K562 (cell line): ENCODE results near the gene BMI1. TPM values are rescaled to one million over a fixed set of nuclear protein-coding genes. Genes with fewer than 3 reads are reported as not detected.

Experiments used
- ATAC-seq: fragments of 200-7000 bp; cut with Tn5 transposase; 3 replicates; pipeline ENCODE4 v1.9.1; 2020; ENCODE audit warnings: moderate library complexity
- BruUV-seq: library from RNA; stranded (reverse); fragments of 400-500 nt; replicated peaks from 2 replicates; lab custom pipeline; 2021; lab: Mats Ljungman, UMichigan
- CTCF ChIA-PET: fragments of 300-600 bp; formaldehyde crosslinking; extraction: SDS; loops from one replicate; lab custom pipeline; 2021; ENCODE audit warnings: low intra/inter-chr PET ratio; lab: Yijun Ruan, JAX
- POLR2A ChIA-PET: fragments of 300-600, 350-650 bp; sonication (Branson Sonifier 250); formaldehyde crosslinking; extraction: SDS; loops from one replicate; lab custom pipeline; 2021; ENCODE audit warnings: antibody characterized with exemption, inconsistent platforms; lab: Yijun Ruan, JAX
- DNase-seq, 4 experiments: peaks; one replicate each; pipeline versions ENCODE4 v3.0.0 to v3.0.0-alpha.2; 2011 to 2018; ENCODE audit warnings: low spot score in 3 of 4, mixed read lengths in 3 of 4; ENCODE audit errors: extremely low read depth in 1 of 4
- FAIRE-seq: peaks from 2 replicates; lab custom pipeline; 2011; peaks lifted over from hg19 to GRCh38; lab: Jason Lieb, UNC
- H2AFZ ChIP-seq: 2 replicates; pipeline ENCODE4 v1.6.0; 2011; ENCODE audit warnings: low read depth, low read length, control low read depth, inconsistent platforms
- H3K27ac ChIP-seq: fragments of 200-600 bp; 3 replicates; pipeline ENCODE4 v1.8.0; 2011; ENCODE audit warnings: low read depth, mild to moderate bottlenecking, control low read depth, inconsistent platforms, low read length, moderate library complexity, mixed read lengths; ENCODE audit errors: extremely low read depth
- H3K27me3 ChIP-seq, 2 experiments: fragments of 300-600 bp in 1 of 2; 2 replicates in 1 of 2; 3 replicates in 1 of 2; pipeline versions ENCODE4 v1.6.0 to v1.8.0; 2011; ENCODE audit warnings: inconsistent platforms in 2 of 2, low read length in 2 of 2, mild to moderate bottlenecking in 1 of 2, mixed read lengths in 1 of 2, moderate library complexity in 1 of 2; ENCODE audit not compliant: control insufficient read depth in 2 of 2, insufficient read depth in 2 of 2
- H3K36me3 ChIP-seq: fragments of 300-600 bp; 3 replicates; pipeline ENCODE4 v1.8.0; 2011; ENCODE audit warnings: mild to moderate bottlenecking, low read length, inconsistent platforms; ENCODE audit not compliant: control insufficient read depth, insufficient read depth
- H3K4me1 ChIP-seq, 2 experiments: fragments of 200-600 bp in 1 of 2; replicated peaks in 1 of 2; 2 replicates in 1 of 2; 3 replicates in 1 of 2; pipeline versions ENCODE4 v1.5.1 to v1.8.0; 2011; ENCODE audit warnings: inconsistent platforms in 2 of 2, low read length in 2 of 2, mild to moderate bottlenecking in 1 of 2, mixed read lengths in 1 of 2, moderate library complexity in 1 of 2; ENCODE audit not compliant: control insufficient read depth in 2 of 2, insufficient read depth in 2 of 2
- H3K4me2 ChIP-seq: 2 replicates; pipeline ENCODE4 v1.6.1; 2011; ENCODE audit warnings: low read length, control low read depth, inconsistent platforms, mixed read lengths; ENCODE audit not compliant: insufficient read depth
- H3K4me3 ChIP-seq: fragments of 200-600 bp; sonication (generic), shearing (Covaris generic); 2 replicates; pipeline ENCODE4 v1.5.1; 2016; ENCODE audit warnings: control low read depth, inconsistent platforms
- H3K79me2 ChIP-seq: fragments of 200-600 bp; 3 replicates; pipeline ENCODE4 v1.8.0; 2011; ENCODE audit warnings: low read length, inconsistent platforms; ENCODE audit not compliant: control insufficient read depth, insufficient read depth
- H3K9ac ChIP-seq, 2 experiments: 2 replicates each; pipeline versions ENCODE4 v1.6.0 to v1.6.1; 2011; ENCODE audit warnings: low read depth in 2 of 2, low read length in 2 of 2, control low read depth in 1 of 2, inconsistent platforms in 1 of 2, mild to moderate bottlenecking in 1 of 2, mixed read lengths in 1 of 2; ENCODE audit not compliant: insufficient read depth in 1 of 2
- H3K9me1 ChIP-seq: one replicate; pipeline ENCODE4 v1.6.0; 2011; ENCODE audit warnings: inconsistent platforms, mild to moderate bottlenecking, low read length, moderate library complexity; ENCODE audit not compliant: control insufficient read depth, insufficient read depth
- H3K9me3 ChIP-seq: replicated peaks from 2 replicates; pipeline ENCODE4 v1.5.1; 2011; ENCODE audit warnings: low read depth, low read length, inconsistent platforms; ENCODE audit not compliant: control insufficient read depth, insufficient read depth
- H4K20me1 ChIP-seq: replicated peaks from 2 replicates; pipeline ENCODE4 v1.6.1; 2011; ENCODE audit warnings: low read length, inconsistent platforms, mixed read lengths; ENCODE audit not compliant: control insufficient read depth, insufficient read depth
- BHLHE40 ChIP-seq: IDR thresholded peaks from 2 replicates; pipeline ENCODE4 v1.6.1; 2011; ENCODE audit warnings: low read length, improper control_type of control experiment
- CBFB ChIP-seq: sonication (generic); formaldehyde crosslinking; IDR thresholded peaks from 2 replicates; pipeline ENCODE4 v1.4.0; 2020; ENCODE audit warnings: mild to moderate bottlenecking, missing genetic modification reagents
- DACH1 ChIP-seq: fragments of 450-650 bp; IDR thresholded peaks from 2 replicates; pipeline ENCODE4 v1.6.1; 2018; ENCODE audit not compliant: partially characterized antibody
- EP300 ChIP-seq: IDR thresholded peaks from 2 replicates; pipeline ENCODE4 v1.6.1; 2012; ENCODE audit warnings: low read length, improper control_type of control experiment
- EP400 ChIP-seq: fragments of 450-650 bp; IDR thresholded peaks from 2 replicates; pipeline ENCODE4 v1.6.1; 2017; ENCODE audit warnings: antibody characterized with exemption, mild to moderate bottlenecking, moderate library complexity
- GTF2A2 ChIP-seq: IDR thresholded peaks from 2 replicates; pipeline ENCODE4 v1.6.1; 2016; ENCODE audit warnings: mild to moderate bottlenecking, missing genetic modification characterization, missing compliant biosample characterization
- HDAC3 ChIP-seq: fragments of 450-650 bp; IDR thresholded peaks from 2 replicates; pipeline ENCODE4 v1.6.1; 2018; ENCODE audit warnings: borderline replicate concordance, mild to moderate bottlenecking, moderate library complexity; ENCODE audit not compliant: partially characterized antibody
- HNRNPK ChIP-seq: fragments of 200-400 bp; formaldehyde crosslinking; IDR thresholded peaks from one replicate; pipeline ENCODE4 v1.6.1; 2018; ENCODE audit warnings: mild to moderate bottlenecking, low read depth, low read length; ENCODE audit not compliant: poor library complexity, severe bottlenecking
- NCOR1 ChIP-seq: fragments of 450-650 bp; IDR thresholded peaks from 2 replicates; pipeline ENCODE4 v1.6.1; 2016; ENCODE audit warnings: mild to moderate bottlenecking, moderate library complexity
- PCBP2 ChIP-seq: fragments of 200-400 bp; formaldehyde crosslinking; IDR thresholded peaks from 2 replicates; pipeline ENCODE4 v1.6.1; 2018; ENCODE audit warnings: low read length, low read depth, mild to moderate bottlenecking, moderate library complexity; ENCODE audit not compliant: poor library complexity, severe bottlenecking
- RBM17 ChIP-seq: fragments of 200-400 bp; formaldehyde crosslinking; IDR thresholded peaks from 2 replicates; pipeline ENCODE4 v1.6.1; 2017; ENCODE audit warnings: low read depth, mild to moderate bottlenecking, low read length, borderline replicate concordance
- SMAD1 ChIP-seq: fragments of 150-350 bp; IDR thresholded peaks from 2 replicates; pipeline ENCODE4 v1.6.1; 2014; ENCODE audit warnings: low read length, low read depth; ENCODE audit not compliant: partially characterized antibody
- ZNF316 ChIP-seq: fragments of 450-650 bp; IDR thresholded peaks from 2 replicates; pipeline ENCODE4 v1.6.1; 2016
- WGBS: fragments of 100-300 bp; shearing (Covaris generic); methylation state at CpG from one replicate; pipeline ENCODE4 v1.1.6; 2016; ENCODE audit warnings: low coverage, mixed read lengths; ENCODE audit not compliant: insufficient coverage; ENCODE audit errors: missing lambda C conversion rate; 5-methylcytosine and 5-hydroxymethylcytosine counted together
- in situ Hi-C: fragments of 300-500 bp; cut with MboI; formaldehyde crosslinking; loops from 4 replicates; pipeline ENCODE4 v1.15.0; 2018; ENCODE audit warnings: inconsistent platforms, mixed read lengths
- intact Hi-C: fragments of 100-400 bp; cut with micrococcal nuclease; formaldehyde crosslinking; loops from 2 replicates; pipeline ENCODE4 v1.14.2; 2022
- polyA plus RNA-seq, 8 experiments: library from polyadenylated mRNA; depleted of rRNA in 4 of 8; stranded (reverse) in 5 of 8; unstranded in 3 of 8; fragments of >200 nt; fragmentation: Nextera tagmentation in 2 of 8; fragmentation: Illumina TruSeq in 1 of 8; extraction: Ambion mirVana in 2 of 8; extraction: Trizol in 1 of 8; gene quantifications; 2 replicates each; pipeline versions ENCODE4 v1.2.1 to v1.2.3, GENCODE V29; 2011 to 2014; ENCODE audit warnings: inconsistent platforms in 1 of 8, missing spikeins in 1 of 8
- total RNA-seq, 7 experiments: library from RNA; depleted of rRNA in 6 of 7; stranded (reverse); fragments of >200 nt in 6 of 7; fragmentation: Illumina TruSeq in 2 of 7; extraction: Trizol in 2 of 7; gene quantifications; 2 replicates each; pipeline versions ENCODE4 v1.2.1 to v1.2.3, GENCODE V29; 2011 to 2021; ENCODE audit warnings: low replicate concordance in 1 of 7
- TF ChIP-seq, protein P1 (sequence below): sonication (generic); formaldehyde crosslinking; IDR thresholded peaks from 2 replicates; pipeline ENCODE4 v1.8.1; 2023; ENCODE audit warnings: mild to moderate bottlenecking, missing genetic modification reagents, moderate library complexity
- TF ChIP-seq, protein P2 (sequence below): fragments of 250-450 bp; sonication (Bioruptor Pico); IDR thresholded peaks from 2 replicates; pipeline ENCODE4 v1.5.0; 2021
- TF ChIP-seq, protein P3 (sequence below): sonication (generic); formaldehyde crosslinking; IDR thresholded peaks from 2 replicates; pipeline ENCODE4 v1.8.0; 2022; ENCODE audit warnings: missing genetic modification reagents, mild to moderate bottlenecking, borderline replicate concordance
- TF ChIP-seq, protein P4 (sequence below): fragments of 250-450 bp; sonication (Bioruptor Pico); IDR thresholded peaks from 2 replicates; pipeline ENCODE4 v1.5.0; 2020; ENCODE audit warnings: mild to moderate bottlenecking
- TF ChIP-seq, protein P5 (sequence below): fragments of 450-650 bp; IDR thresholded peaks from 2 replicates; pipeline ENCODE4 v1.6.1; 2014; ENCODE audit warnings: low read depth, mild to moderate bottlenecking, moderate library complexity, borderline replicate concordance

BMI1 gene
- total and polyA plus RNA-seq, 9 of the 15 experiments (the other 6 are each of a cell fraction or from before 2014, with no cell fraction given): 21.4 to 103 (median 70.8) TPM

DNA sequence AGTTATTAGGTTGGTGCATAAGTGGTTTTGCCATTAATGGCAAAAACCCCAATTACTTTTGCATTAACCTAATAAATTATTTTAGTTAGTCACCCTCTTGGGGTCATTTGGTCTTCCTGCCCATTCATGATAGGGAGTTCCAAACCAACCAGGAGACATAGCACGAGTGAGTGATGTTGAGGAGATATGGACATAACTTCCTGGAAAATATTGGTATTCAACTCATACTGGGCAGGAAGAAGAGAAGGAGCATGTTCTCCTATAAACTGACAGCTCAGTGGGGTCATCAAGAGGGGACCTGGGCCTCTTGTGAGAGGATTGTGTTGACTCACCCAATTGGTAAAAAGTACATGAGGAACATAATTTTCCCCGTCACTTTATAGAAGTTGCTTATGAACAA is 48.1 kb downstream of the BMI1 start:
- Histone ChIP-seq H3K4me2 (0 out of 2 replicates have a peak overlapping the region, but pooled peaks have one; percentile 6), H3K27me3 (no peaks in the 10 kb centered on the region), H3K79me2 (no peaks in the 10 kb centered on the region), H3K4me1 (peaks cover 4 to 23% of the 10 kb centered on the region in 2 experiments), H4K20me1 (no peaks in the 10 kb centered on the region), H3K9me3 (no peaks in the 10 kb centered on the region), H3K9me1 (no peaks in the 10 kb centered on the region), H3K4me3 (no peak overlapping the region), H3K9ac (peak overlapping the region in 1 of 2 experiments; percentile 20; a peak in 1 of 4 replicates), H3K27ac (peak overlapping the region; percentile 52; the same call in 2 of the 3 replicates), H3K36me3 (no peaks in the 10 kb centered on the region), H2AFZ (peak overlapping the region; percentile 84)
- no TSS peak for BruUV-seq
- peak; percentile 48 for ATAC-seq
- ChIA-PET POLR2A (interaction anchor here (0.6 kb wide), 1 partner anchor 140 kb away, joined by 3 read pairs; no protein-coding TSS in a partner anchor), CTCF (no interaction called here)
- peak; percentile 32 for FAIRE-seq
- intact Hi-C loops: loop anchor here (2.0 kb wide), 1 partner anchor 22 kb away; no protein-coding TSS in a partner anchor
- peak in 2 of 4 experiments; percentile 18 to 56 for DNase-seq
- WGBS: 25% methylated on average over 2 of the region's 2 CpGs
- in situ Hi-C loops: no loop called here
- TF ChIP-seq GTF2A2 (tag): no peak
- no peak for TF ChIP-seq HNRNPK
- TF ChIP-seq SMAD1: no peak
- TF ChIP-seq NCOR1: no peak
- TF ChIP-seq, protein P1, sequence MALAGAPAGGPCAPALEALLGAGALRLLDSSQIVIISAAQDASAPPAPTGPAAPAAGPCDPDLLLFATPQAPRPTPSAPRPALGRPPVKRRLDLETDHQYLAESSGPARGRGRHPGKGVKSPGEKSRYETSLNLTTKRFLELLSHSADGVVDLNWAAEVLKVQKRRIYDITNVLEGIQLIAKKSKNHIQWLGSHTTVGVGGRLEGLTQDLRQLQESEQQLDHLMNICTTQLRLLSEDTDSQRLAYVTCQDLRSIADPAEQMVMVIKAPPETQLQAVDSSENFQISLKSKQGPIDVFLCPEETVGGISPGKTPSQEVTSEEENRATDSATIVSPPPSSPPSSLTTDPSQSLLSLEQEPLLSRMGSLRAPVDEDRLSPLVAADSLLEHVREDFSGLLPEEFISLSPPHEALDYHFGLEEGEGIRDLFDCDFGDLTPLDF (CRISPR knock-in tag): no peak
- no peak for TF ChIP-seq EP400
- TF ChIP-seq, protein P2, sequence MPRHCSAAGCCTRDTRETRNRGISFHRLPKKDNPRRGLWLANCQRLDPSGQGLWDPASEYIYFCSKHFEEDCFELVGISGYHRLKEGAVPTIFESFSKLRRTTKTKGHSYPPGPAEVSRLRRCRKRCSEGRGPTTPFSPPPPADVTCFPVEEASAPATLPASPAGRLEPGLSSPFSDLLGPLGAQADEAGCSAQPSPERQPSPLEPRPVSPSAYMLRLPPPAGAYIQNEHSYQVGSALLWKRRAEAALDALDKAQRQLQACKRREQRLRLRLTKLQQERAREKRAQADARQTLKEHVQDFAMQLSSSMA (CRISPR knock-in tag): no peak
- no peak for TF ChIP-seq HDAC3
- TF ChIP-seq, protein P3, sequence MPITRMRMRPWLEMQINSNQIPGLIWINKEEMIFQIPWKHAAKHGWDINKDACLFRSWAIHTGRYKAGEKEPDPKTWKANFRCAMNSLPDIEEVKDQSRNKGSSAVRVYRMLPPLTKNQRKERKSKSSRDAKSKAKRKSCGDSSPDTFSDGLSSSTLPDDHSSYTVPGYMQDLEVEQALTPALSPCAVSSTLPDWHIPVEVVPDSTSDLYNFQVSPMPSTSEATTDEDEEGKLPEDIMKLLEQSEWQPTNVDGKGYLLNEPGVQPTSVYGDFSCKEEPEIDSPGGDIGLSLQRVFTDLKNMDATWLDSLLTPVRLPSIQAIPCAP (CRISPR knock-in tag): no peak
- no peak for TF ChIP-seq ZNF316
- TF ChIP-seq, protein P4, sequence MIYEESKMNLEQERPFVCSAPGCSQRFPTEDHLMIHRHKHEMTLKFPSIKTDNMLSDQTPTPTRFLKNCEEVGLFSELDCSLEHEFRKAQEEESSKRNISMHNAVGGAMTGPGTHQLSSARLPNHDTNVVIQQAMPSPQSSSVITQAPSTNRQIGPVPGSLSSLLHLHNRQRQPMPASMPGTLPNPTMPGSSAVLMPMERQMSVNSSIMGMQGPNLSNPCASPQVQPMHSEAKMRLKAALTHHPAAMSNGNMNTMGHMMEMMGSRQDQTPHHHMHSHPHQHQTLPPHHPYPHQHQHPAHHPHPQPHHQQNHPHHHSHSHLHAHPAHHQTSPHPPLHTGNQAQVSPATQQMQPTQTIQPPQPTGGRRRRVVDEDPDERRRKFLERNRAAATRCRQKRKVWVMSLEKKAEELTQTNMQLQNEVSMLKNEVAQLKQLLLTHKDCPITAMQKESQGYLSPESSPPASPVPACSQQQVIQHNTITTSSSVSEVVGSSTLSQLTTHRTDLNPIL: no peak
- peak; percentile 27 for TF ChIP-seq DACH1
- TF ChIP-seq PCBP2: no peak
- TF ChIP-seq, protein P5, sequence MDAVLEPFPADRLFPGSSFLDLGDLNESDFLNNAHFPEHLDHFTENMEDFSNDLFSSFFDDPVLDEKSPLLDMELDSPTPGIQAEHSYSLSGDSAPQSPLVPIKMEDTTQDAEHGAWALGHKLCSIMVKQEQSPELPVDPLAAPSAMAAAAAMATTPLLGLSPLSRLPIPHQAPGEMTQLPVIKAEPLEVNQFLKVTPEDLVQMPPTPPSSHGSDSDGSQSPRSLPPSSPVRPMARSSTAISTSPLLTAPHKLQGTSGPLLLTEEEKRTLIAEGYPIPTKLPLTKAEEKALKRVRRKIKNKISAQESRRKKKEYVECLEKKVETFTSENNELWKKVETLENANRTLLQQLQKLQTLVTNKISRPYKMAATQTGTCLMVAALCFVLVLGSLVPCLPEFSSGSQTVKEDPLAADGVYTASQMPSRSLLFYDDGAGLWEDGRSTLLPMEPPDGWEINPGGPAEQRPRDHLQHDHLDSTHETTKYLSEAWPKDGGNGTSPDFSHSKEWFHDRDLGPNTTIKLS: no peak
- no peak for TF ChIP-seq RBM17
- TF ChIP-seq CBFB (CRISPR knock-in tag): no peak
- peak; percentile 7; the same call in 1 of the 2 replicates for TF ChIP-seq BHLHE40
- TF ChIP-seq EP300: peak; percentile 15; the same call in 1 of the 2 replicates
